GM06990 (cell line): ENCODE measurements around the gene IFT88.
A peak's percentile ranks its signal among the peaks of the same experiment; 100 is the strongest.

Source experiments
- DNase-seq: peaks from one replicate; pipeline ENCODE4 v3.0.0-alpha.2; 2011; ENCODE audit not compliant: insufficient read length; ENCODE audit errors: extremely low read depth
- H3K27me3 ChIP-seq: replicated peaks from 2 replicates; pipeline ENCODE4 v1.6.0; 2011; ENCODE audit warnings: low read length; ENCODE audit not compliant: control insufficient read depth, insufficient read depth
- H3K36me3 ChIP-seq: 2 replicates; pipeline ENCODE4 v1.5.1; 2011; ENCODE audit warnings: low read length; ENCODE audit not compliant: control insufficient read depth, insufficient read depth
- H3K4me3 ChIP-seq: replicated peaks from 2 replicates; pipeline ENCODE4 v1.5.1; 2011; ENCODE audit warnings: low read depth, mild to moderate bottlenecking, control low read depth, low read length
- TF ChIP-seq, protein P1 (sequence below): IDR thresholded peaks from 2 replicates; pipeline ENCODE4 v1.5.1; 2011; ENCODE audit warnings: low read length, control low read depth, mild to moderate bottlenecking, inconsistent platforms; ENCODE audit not compliant: insufficient read depth, poor library complexity, severe bottlenecking

Gene IFT88

DNA sequence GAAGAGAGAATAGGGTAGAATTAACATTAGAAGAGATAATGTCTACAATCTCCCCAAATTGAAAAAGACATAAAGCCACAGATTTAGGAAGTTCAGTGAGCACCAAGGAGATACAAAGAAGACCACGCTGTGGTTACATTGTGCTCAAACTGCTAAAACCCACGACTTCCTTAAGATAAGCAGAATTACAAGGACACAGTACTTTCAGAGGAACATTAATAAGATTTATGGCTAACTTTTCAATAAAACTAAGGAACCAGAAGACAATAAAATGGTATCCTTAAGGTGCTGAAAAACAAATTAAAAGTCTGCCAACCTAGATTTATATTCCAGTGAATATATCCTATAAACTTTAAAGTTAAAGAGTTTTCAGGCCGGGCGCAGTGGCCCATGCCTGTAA lies 129.1 kb downstream of the IFT88 start:
- TF ChIP-seq, protein P1, sequence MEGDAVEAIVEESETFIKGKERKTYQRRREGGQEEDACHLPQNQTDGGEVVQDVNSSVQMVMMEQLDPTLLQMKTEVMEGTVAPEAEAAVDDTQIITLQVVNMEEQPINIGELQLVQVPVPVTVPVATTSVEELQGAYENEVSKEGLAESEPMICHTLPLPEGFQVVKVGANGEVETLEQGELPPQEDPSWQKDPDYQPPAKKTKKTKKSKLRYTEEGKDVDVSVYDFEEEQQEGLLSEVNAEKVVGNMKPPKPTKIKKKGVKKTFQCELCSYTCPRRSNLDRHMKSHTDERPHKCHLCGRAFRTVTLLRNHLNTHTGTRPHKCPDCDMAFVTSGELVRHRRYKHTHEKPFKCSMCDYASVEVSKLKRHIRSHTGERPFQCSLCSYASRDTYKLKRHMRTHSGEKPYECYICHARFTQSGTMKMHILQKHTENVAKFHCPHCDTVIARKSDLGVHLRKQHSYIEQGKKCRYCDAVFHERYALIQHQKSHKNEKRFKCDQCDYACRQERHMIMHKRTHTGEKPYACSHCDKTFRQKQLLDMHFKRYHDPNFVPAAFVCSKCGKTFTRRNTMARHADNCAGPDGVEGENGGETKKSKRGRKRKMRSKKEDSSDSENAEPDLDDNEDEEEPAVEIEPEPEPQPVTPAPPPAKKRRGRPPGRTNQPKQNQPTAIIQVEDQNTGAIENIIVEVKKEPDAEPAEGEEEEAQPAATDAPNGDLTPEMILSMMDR: no peak
- no peaks in the 10 kb centered on the region for H3K36me3 ChIP-seq
- no peaks in the 10 kb centered on the region for H3K27me3 ChIP-seq
- H3K4me3 ChIP-seq: no peak overlapping the region
- no peak for DNase-seq

GRCh38 chr13:20699715-20700114 lies 132.8 kb downstream of the IFT88 start:
- Histone ChIP-seq H3K4me3 (no peak overlapping the region), H3K36me3 (no peaks in the 10 kb centered on the region), H3K27me3 (no peaks in the 10 kb centered on the region)
- no peak for DNase-seq
- TF ChIP-seq, protein P1: no peak

GRCh38 chr13:20700288-20700687 lies 133.3 kb downstream of the IFT88 start:
- no peak overlapping the region for H3K4me3 ChIP-seq
- TF ChIP-seq, protein P1: no peak
- no peaks in the 10 kb centered on the region for H3K36me3 ChIP-seq
- no peaks in the 10 kb centered on the region for H3K27me3 ChIP-seq
- DNase-seq: no peak

DNA sequence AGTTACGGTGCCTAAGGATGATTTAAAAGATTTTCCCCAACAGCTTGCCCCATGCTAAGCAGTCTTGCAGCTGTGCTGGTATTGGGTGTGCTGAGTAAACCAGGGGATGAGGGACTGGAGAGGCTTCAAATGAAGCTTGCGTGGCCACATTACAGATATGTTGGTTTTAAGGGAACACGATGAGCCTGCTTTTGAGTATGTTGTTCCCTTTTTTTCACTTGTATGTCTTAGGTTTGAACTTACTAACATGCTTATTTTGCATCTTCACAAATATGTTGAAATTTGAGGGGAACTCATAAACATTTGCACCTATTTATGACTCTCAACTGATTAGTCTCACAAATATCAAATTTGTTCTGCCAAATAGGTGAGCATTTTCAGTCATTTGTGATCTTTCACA lies 134.5 kb downstream of the IFT88 start:
- TF ChIP-seq, protein P1: no peak
- no peaks in the 10 kb centered on the region for H3K36me3 ChIP-seq
- H3K27me3 ChIP-seq: no peaks in the 10 kb centered on the region

DNA sequence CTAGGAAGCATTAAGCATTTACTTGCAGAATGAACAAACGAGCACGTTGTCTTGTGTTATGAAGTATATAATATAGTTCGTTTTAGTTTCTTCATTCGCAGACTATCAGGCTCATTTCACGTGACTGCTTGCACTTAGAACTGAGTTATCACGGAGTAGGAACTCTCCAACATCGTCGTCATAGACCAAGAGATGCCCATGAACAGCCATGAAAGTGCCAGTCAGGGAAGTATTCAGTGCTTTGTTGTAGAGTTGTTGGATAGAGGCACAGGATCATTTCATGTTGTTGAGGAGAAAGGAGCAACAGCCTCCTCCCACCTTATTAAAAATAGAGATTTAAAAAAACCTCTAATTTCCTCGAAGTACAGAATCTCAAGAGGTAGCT lies 135.6 kb downstream of the IFT88 start:
- Histone ChIP-seq H3K27me3 (no peaks in the 10 kb centered on the region), H3K4me3 (peak overlapping the region; percentile 69), H3K36me3 (no peaks in the 10 kb centered on the region)
- TF ChIP-seq, protein P1: no peak
- no peak for DNase-seq

More for the DNA sequence above, 134.5 kb downstream of the IFT88 start:
- DNase-seq: no peak
- no peak overlapping the region for H3K4me3 ChIP-seq
